Right lobe of liver (tissue), 6 donors: ENCODE data around the gene PLGRKT. TPM values are rescaled to one million over a fixed set of nuclear protein-coding genes. Genes with fewer than 3 reads are reported as not detected.

Experiments used
- ATAC-seq, 4 donors: fragments of 200-7000 bp; cut with Tn5 transposase; one replicate each; pipeline ENCODE4 v1.9.1; 2020; ENCODE audit warnings: mild to moderate bottlenecking in 4 of 4, moderate library complexity in 4 of 4
- DNase-seq, 3 donors: peaks; one replicate each; pipeline ENCODE4 v3.0.0-alpha.2; 2020
- H3K27ac ChIP-seq, 3 donors: fragments of 200-600 bp; one replicate each; pipeline ENCODE4 v1.8.0; 2022
- H3K27me3 ChIP-seq, 2 donors: fragments of 200-600 bp; one replicate each; pipeline ENCODE4 v1.8.0; 2022
- H3K36me3 ChIP-seq, 4 donors: fragments of 200-600 bp; sonication (generic) in 1 of 4; one replicate each; pipeline versions ENCODE4 v1.5.1 to v1.8.0; 2017 to 2022; ENCODE audit warnings: control low read depth in 1 of 4
- H3K4me1 ChIP-seq, 4 donors: fragments of 200-600 bp; sonication (generic) in 1 of 4; one replicate each; pipeline versions ENCODE4 v1.5.1 to v1.8.0; 2017 to 2022; ENCODE audit warnings: control low read depth in 1 of 4
- H3K4me3 ChIP-seq, 3 donors: fragments of 200-600 bp; one replicate each; pipeline ENCODE4 v1.8.0; 2022
- H3K9me3 ChIP-seq, 4 donors: fragments of 200-600 bp; sonication (generic) in 1 of 4; one replicate each; pipeline versions ENCODE4 v1.5.1 to v1.8.0; 2017 to 2022; ENCODE audit warnings: control low read depth in 1 of 4
- CTCF ChIP-seq, 4 donors: fragments of 200-600 bp in 3 of 4; fragments of 450-650 bp in 1 of 4; IDR thresholded peaks; one replicate each; pipeline versions ENCODE4 v1.5.1 to v1.8.0; 2016 to 2022; ENCODE audit warnings: antibody characterized with exemption in 4 of 4, mild to moderate bottlenecking in 2 of 4
- POLR2A ChIP-seq: fragments of 450-650 bp; IDR thresholded peaks from one replicate; pipeline ENCODE4 v1.6.1; 2017; ENCODE audit warnings: antibody characterized with exemption, mild to moderate bottlenecking
- WGBS: methylation state at CpG from one replicate; pipeline ENCODE4 v1.1.6; 2018; ENCODE audit warnings: low coverage, low lambda C conversion rate; ENCODE audit not compliant: insufficient coverage; ENCODE audit errors: missing lambda C conversion rate; 5-methylcytosine and 5-hydroxymethylcytosine counted together
- intact Hi-C, 2 donors: fragments of 100-400 bp; cut with DNase I; formaldehyde crosslinking; loops; one replicate each; pipeline versions ENCODE4 v1.11.2 to v1.14.1; 2022
- total RNA-seq, 6 experiments: library from RNA; depleted of rRNA in 2 of 6; stranded (reverse); fragments of >200 nt in 2 of 6; fragmentation: NEBNext Ultra II Directional in 3 of 6; extraction: Animal tissue kit (Norgen Biotek cat#: 25700) in 3 of 6; gene quantifications; one replicate each; pipeline versions ENCODE4 v1.1.0 to v1.2.4, GENCODE V29; 2016 to 2023
- donor health status: DM: no; HTN: yes; CAD: no.
- donor health status: DM: no; HTN: no; CAD: no.
- donor health status: DM: no; HTN: no; CAD: no.
- donor health status: DM: no; HTN: yes; CAD: no.
- donor health status: DM: no; HTN: yes; CAD: no.

Gene PLGRKT
- total RNA-seq, 6 experiments from 2014 or later, result 7.3 to 14.4 (median 11.4) TPM

- H3K4me3 ChIP-seq, result no peak overlapping the region
- WGBS, result 66% methylated on average over 3 of the region's 3 CpGs
- TF ChIP-seq CTCF (IDR thresholded peaks at IDR 0.05) (no peak), POLR2A (no peak)
- intact Hi-C loops, result no loop called here
- no peak overlapping the region for H3K27ac ChIP-seq
- DNase-seq (no peak), ATAC-seq (no peak)
- H3K4me1 ChIP-seq, result no peaks in the 10 kb centered on the region
- H3K27me3 ChIP-seq, result no peaks in the 10 kb centered on the region
- H3K36me3 ChIP-seq, result no peaks in the 10 kb centered on the region
- no peaks in the 10 kb centered on the region for H3K9me3 ChIP-seq
Measured at GRCh38 chr9:5382479-5382878, 55.2 kb downstream of the PLGRKT start.

GRCh38 chr9:5375790-5376477 lies 61.8 kb downstream of the PLGRKT start:
- Histone ChIP-seq H3K27me3 (no peaks in the 10 kb centered on the region), H3K4me3 (no peak overlapping the region), H3K27ac (no peak overlapping the region), H3K36me3 (no peaks in the 10 kb centered on the region), H3K9me3 (no peaks in the 10 kb centered on the region), H3K4me1 (no peaks in the 10 kb centered on the region)
- TF ChIP-seq CTCF (IDR thresholded peaks at IDR 0.05) (no peak), POLR2A (no peak)
- ATAC-seq (no peak), DNase-seq (no peak)
- WGBS, result 79% methylated on average over 6 of the region's 6 CpGs
- intact Hi-C loops, result no loop called here

GRCh38 chr9:5375091-5375490 lies 62.6 kb downstream of the PLGRKT start:
- H3K36me3 ChIP-seq, result no peaks in the 10 kb centered on the region

GRCh38 chr9:5364294-5365024 lies 73.3 kb downstream of the PLGRKT start:
- no peaks in the 10 kb centered on the region for H3K9me3 ChIP-seq
- no peaks in the 10 kb centered on the region for H3K4me1 ChIP-seq
- intact Hi-C loops, result no loop called here
- no peak for ATAC-seq
- H3K4me3 ChIP-seq, result no peak overlapping the region
- 62% methylated on average over 3 of the region's 3 CpGs for WGBS
- no peaks in the 10 kb centered on the region for H3K27me3 ChIP-seq
- H3K27ac ChIP-seq, result no peak overlapping the region
- DNase-seq, result no peak
- H3K36me3 ChIP-seq, result no peaks in the 10 kb centered on the region
- TF ChIP-seq CTCF (IDR thresholded peaks at IDR 0.05), result no peak
- TF ChIP-seq POLR2A, result no peak

More at GRCh38 chr9:5375091-5375490, 62.6 kb downstream of the PLGRKT start:
- Histone ChIP-seq H3K27ac (no peak overlapping the region), H3K9me3 (no peaks in the 10 kb centered on the region), H3K27me3 (no peaks in the 10 kb centered on the region), H3K4me3 (no peak overlapping the region), H3K4me1 (no peaks in the 10 kb centered on the region)
- intact Hi-C loops, result no loop called here
- ATAC-seq (no peak), DNase-seq (no peak)
- 60% methylated on average over 1 of the region's 1 CpG for WGBS
- TF ChIP-seq POLR2A (no peak), CTCF (IDR thresholded peaks at IDR 0.05) (no peak)
